ENCODE data around the gene LSM7. TPM values are rescaled to one million over a fixed set of nuclear protein-coding genes. Genes with fewer than 3 reads are reported as not detected.

Gene LSM7
- total and polyA plus RNA-seq, 2 of the 13 experiments (the other 11 are each of a cell fraction or from before 2014, with no cell fraction given): 140 to 205 TPM

DNA sequence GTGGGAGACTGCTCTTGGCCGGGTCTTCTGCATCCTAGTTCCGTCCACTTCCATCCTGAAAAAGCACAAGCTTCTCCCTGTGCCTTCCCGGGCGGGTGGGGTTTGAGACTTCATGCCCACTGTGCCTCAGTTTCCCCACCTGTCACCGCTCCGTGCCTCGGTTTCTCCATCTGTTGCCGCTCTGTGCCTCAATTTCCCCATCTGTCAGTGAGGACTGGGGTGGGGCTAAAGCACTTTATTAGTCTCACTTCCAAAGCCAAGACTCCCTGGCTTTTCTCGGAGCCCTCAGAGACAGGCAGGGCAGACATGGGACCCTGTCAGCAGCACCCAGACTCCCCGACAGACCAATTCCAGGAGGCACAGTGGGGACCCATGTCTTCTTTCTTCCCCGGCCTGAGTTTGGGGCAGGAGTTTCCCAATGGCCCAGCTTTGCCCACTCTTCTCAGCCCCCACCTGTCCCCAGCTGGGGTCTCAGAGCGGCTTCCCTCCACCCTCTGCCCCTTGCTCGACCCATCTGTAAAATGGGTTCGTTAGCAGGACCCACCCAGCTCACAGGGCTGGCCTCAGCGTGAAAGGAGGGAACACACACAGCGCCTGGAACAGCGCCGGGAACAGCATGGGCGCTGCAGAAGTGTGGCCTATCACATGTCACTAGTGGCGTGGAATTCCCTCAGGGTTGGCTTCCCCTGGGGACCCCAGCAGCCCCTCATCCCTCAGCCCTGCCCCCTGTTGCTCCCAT is 41.8 kb downstream of the LSM7 start (continued):
- TF ChIP-seq KLF12 (CRISPR knock-in tag; IDR thresholded peaks at IDR 0.05; ENCODE audit: borderline replicate concordance): no peak

DNA sequence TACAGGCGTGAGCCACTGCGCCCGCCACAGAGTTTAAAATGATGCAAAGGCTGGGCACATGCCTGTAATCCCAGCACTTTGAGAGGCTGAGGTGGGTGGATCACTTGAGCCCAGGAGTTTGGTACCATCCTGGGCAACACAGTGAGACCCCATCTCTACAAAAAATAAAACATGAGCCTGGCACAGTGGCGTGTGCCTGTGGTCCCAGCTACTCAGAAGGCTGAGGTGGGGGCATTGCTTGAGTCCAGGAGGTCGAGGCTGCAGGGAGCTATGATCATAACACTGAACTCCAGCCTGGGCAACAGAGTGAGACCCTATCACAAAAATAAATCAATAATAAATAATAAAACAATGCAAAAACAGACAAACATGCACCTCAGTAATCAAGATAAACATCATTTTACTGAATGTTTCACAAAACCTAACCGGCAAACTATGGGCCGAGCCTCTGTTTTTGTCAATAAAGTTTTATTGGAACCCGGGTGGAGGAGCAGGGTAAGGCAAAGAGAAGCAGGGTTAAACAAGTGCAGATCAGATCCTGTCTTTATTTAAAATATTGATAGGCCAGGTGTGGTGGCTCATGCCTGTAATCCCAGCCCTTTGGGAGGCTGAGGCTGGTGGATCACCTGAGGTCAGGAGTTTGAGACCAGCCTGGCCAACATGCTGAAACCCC is 44.4 kb downstream of the LSM7 start:
- H3K36me3 ChIP-seq (replicated peaks in 1 of 2; ENCODE audit: control insufficient read depth in 1 of 2, insufficient read depth in 2 of 2, low read length in 2 of 2): no peaks in the 10 kb centered on the region
- ChIA-PET CTCF (ENCODE audit: low intra/inter-chr PET ratio, low total read pairs) (no interaction called here), POLR2A (no interaction called here)
- H3K4me3 ChIP-seq (replicated peaks in 1 of 3; ENCODE audit: insufficient read depth in 1 of 3, low read depth in 2 of 3, low read length in 3 of 3): no peak overlapping the region
- H3K4me2 ChIP-seq (ENCODE audit: low read depth, low read length): no peak overlapping the region
- H3K27ac ChIP-seq (ENCODE audit: extremely low read length, insufficient read depth, low read length): no peak overlapping the region
- H2AFZ ChIP-seq (ENCODE audit: low read length): no peak overlapping the region
- in situ Hi-C loops (cut with HindIII; ENCODE audit: extremely low pct_ligation_motif_present, low pct_unique_long_range_greater_than_20kb): no loop called here
- no peak for DNase-seq (ENCODE audit: low spot score)
- no peaks in the 10 kb centered on the region for H3K9me3 ChIP-seq (ENCODE audit: low read length)
- WGBS (ENCODE audit: low lambda C conversion rate): 73% methylated on average over 8 of the region's 8 CpGs
- FAIRE-seq: no peak
- H3K27me3 ChIP-seq (ENCODE audit: control insufficient read depth in 1 of 2, insufficient read depth in 2 of 2, low read length in 2 of 2): peaks cover 10 to 50% of the 10 kb centered on the region in 2 experiments
- H3K4me1 ChIP-seq (ENCODE audit: insufficient read depth, low read length): peaks cover 30% of the 10 kb centered on the region
- no peaks in the 10 kb centered on the region for H3K79me2 ChIP-seq (ENCODE audit: insufficient read depth, low read length)
- intact Hi-C loops (cut with micrococcal nuclease; ENCODE audit: unreplicated experiment): no loop called here
- no TSS peak for BruUV-seq (replicated peaks)
- H4K20me1 ChIP-seq (ENCODE audit: insufficient read depth, low read length): peaks cover 2% of the 10 kb centered on the region
- no peak for ATAC-seq
- H3K9ac ChIP-seq (ENCODE audit: insufficient read depth, low read depth, low read length): no peak overlapping the region
- TF ChIP-seq HMGA1 (CRISPR knock-in tag; conservative IDR thresholded peaks at IDR 0.05) (no peak), ZNF850 (CRISPR knock-in tag; conservative IDR thresholded peaks at IDR 0.05) (no peak), YEATS4 (CRISPR knock-in tag; IDR thresholded peaks at IDR 0.05; ENCODE audit: borderline replicate concordance) (no peak), PTBP1 (IDR thresholded peaks at IDR 0.05; ENCODE audit: low read depth, low read length, poor library complexity, severe bottlenecking) (no peak), GABPB1 (CRISPR knock-in tag; IDR thresholded peaks at IDR 0.05) (no peak), ASH2L (IDR thresholded peaks at IDR 0.05; ENCODE audit: insufficient read length, low read depth, low read length) (no peak), ZNF121 (CRISPR knock-in tag; IDR thresholded peaks at IDR 0.05) (peak; percentile 40; the same call in 1 of the 2 replicates)
- TF ChIP-seq, protein P1, sequence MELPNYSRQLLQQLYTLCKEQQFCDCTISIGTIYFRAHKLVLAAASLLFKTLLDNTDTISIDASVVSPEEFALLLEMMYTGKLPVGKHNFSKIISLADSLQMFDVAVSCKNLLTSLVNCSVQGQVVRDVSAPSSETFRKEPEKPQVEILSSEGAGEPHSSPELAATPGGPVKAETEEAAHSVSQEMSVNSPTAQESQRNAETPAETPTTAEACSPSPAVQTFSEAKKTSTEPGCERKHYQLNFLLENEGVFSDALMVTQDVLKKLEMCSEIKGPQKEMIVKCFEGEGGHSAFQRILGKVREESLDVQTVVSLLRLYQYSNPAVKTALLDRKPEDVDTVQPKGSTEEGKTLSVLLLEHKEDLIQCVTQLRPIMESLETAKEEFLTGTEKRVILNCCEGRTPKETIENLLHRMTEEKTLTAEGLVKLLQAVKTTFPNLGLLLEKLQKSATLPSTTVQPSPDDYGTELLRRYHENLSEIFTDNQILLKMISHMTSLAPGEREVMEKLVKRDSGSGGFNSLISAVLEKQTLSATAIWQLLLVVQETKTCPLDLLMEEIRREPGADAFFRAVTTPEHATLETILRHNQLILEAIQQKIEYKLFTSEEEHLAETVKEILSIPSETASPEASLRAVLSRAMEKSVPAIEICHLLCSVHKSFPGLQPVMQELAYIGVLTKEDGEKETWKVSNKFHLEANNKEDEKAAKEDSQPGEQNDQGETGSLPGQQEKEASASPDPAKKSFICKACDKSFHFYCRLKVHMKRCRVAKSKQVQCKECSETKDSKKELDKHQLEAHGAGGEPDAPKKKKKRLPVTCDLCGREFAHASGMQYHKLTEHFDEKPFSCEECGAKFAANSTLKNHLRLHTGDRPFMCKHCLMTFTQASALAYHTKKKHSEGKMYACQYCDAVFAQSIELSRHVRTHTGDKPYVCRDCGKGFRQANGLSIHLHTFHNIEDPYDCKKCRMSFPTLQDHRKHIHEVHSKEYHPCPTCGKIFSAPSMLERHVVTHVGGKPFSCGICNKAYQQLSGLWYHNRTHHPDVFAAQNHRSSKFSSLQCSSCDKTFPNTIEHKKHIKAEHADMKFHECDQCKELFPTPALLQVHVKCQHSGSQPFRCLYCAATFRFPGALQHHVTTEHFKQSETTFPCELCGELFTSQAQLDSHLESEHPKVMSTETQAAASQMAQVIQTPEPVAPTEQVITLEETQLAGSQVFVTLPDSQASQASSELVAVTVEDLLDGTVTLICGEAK (IDR thresholded peaks at IDR 0.05): peak; percentile 97
- TF ChIP-seq, protein P1 (CRISPR knock-in tag; IDR thresholded peaks at IDR 0.05): peak; percentile 99
- TF ChIP-seq, protein P2, sequence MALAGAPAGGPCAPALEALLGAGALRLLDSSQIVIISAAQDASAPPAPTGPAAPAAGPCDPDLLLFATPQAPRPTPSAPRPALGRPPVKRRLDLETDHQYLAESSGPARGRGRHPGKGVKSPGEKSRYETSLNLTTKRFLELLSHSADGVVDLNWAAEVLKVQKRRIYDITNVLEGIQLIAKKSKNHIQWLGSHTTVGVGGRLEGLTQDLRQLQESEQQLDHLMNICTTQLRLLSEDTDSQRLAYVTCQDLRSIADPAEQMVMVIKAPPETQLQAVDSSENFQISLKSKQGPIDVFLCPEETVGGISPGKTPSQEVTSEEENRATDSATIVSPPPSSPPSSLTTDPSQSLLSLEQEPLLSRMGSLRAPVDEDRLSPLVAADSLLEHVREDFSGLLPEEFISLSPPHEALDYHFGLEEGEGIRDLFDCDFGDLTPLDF (CRISPR knock-in tag; IDR thresholded peaks at IDR 0.05): no peak

Data from HepG2 (cell line).